ENCODE data around the gene TMTC2.

TMTC2 gene

DNA sequence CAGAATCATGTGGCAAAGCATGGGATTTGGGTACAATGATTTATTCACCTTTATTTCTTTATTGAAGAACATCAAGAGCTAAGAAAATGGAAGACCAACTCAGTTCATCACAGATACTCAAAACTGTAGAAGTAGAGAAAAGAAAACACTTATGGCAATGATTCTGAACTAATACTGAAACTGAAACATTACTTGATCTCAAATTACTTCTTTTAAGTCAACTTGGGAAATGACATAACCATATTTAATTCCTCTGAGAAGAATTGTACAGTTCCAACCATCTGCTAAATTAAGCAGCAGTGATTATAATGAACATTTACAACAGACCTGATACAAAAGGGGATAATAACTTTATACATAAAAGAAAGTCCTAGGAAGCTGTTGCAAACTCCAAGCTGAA is 466.5 kb downstream of the TMTC2 start:
- no peak for DNase-seq

DNA sequence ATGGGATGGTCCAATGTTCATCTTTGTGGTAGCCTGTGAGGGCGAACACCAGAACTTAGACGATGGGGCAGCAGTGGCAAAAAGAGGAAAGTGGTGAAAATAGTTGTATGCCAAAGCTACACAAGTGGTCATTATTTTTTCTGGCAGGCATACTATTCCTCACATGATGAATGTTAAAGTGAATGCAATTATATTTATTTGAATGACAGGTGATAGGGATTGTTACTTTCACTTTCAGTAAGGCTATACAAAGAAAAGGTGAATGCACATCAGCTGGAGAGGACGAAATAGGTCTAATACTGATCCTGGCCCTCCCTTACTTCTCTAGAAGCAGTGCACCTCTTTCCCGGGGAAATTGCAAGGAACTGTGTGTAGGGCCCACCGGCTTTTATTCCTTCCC is 470.1 kb downstream of the TMTC2 start:
- DNase-seq = peak; percentile 32 to 41

DNA sequence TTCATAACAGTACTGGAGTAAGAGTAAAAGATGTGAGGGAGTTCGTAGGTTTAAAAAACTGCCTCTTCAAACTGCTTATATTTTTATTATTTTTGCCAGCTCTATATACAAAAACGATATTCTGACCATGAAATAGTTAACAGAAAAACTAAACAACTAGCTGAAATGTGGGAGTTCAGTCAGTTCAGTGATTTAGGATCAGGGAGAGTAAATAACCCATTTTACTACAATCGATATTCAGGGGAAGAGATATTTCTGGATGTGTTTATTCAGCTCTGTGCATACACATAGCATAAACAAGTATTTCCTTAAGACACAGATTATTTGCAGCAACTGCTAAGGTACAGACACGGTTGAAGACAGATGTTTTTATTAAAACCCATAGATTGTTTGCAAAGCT is 470.9 kb downstream of the TMTC2 start:
- DNase-seq = no peak

DNA sequence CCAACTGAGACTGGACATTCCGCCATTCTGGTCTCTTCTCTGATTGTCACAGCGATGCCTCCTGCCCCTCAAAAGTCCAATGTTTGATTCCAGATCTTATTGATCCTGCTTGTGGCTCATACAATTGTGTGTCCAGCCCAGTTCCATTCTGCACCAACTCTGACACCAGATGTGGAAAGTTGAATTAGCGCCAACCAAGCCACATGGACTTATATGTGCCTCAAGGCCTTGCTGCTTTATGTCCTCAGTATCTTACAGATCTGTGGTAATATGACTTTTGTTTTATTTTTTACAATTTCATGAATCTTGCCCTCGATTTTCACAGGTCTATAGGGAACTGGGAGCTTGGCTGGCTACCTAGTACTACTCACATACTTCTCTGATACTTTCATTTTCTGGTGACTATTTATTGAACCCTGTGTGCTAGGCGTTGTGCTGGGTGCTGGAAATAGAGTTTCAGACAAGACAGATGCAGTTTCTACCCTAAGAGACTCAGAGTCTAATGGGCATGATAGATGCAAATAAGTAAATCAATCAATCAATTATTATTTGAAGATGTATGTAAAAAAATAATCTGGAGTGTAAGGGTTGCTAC is 472.0 kb downstream of the TMTC2 start:
- DNase-seq = no peak

DNA sequence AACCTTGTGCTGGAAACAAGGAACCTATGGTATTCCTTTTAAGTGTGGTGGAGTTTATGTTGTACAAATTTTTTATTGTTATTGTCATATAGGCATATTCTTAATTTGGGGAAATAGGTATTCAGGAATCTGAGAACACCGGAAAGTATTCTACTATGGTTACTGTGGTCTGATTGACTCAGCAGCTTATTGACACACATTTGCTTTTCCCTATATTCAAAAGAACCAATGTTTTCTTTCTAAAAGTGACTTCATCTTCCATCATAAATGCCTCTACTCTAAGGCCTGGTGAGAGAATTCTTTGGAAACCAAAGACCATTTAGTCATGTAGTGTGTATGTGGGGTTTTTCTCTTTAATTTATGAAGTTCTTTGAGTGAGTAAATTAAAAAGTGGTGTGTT is 474.8 kb downstream of the TMTC2 start:
- no peak for DNase-seq

DNA sequence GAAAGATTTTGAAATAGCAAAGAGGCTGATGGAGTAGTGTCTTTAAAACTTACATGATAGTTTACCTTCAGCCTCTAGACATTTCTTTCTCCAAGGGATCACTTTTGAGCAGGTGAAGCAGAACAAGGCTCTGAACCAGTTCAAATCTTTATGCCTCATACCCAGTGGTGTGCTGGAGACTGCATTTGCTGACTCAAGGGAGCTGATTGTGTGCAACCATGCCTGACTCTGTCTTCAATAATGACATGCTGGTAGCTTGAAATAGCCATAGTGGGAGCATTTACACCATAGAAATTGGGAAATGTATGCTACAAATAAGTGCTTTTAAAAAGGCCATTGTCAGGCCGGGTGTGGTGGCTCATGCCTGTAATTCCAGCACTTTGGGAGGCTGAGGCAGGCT is 482.0 kb downstream of the TMTC2 start:
- no peak for DNase-seq

DNA sequence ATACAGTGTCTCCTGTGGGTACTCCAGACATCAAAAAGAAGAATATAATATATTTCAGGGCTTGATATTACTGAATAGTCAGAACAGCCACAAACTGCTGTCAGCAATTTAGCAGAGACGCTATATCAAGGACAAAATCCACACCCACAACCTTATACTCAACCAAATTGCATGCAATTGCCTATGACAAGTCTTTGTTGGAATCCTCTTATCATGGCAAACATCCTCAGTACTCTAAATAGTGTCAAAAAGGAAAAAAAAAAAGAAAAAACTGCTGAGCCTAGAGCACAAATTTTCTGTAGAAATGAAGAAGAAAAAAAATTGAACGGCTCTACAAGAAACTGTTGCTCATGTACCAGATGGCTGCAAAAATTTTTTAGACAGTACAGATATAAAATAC is 485.7 kb downstream of the TMTC2 start:
- no peak for DNase-seq

DNA sequence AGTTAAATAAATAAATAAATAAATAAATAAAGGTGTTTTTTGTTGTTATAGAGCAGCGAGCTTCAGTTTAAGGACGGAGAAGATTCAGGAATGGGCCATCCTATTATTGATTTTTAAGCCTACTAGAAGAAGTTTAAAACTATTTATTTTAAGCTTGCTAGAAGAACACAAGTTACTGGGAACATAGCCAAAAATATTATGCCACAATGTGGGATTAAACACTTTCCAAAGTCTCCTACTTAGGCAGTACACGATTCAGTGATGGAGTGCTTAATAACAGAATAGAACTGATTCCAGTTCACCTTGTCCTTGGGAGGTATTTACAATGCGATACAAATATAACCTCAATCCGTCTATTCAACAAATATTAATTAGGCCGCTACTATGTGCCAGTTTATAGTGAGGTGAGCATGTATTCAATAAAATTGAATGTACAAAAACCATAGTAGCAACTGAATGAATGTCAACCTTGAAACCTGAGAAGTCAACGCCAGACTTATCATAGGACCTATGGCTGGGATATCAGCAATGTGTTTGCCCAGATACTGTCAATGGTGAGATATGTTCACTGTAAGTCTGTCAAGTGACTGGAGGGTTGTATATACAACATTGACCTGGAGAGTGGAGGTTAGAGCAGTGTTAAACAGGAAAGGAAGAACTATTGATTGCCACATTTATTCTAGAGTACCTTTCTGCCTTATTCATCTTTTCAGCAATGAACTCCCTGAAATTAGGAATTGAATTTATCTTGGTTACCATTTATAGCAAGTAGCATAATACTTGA is 486.4 kb downstream of the TMTC2 start:
- DNase-seq = no peak

DNA sequence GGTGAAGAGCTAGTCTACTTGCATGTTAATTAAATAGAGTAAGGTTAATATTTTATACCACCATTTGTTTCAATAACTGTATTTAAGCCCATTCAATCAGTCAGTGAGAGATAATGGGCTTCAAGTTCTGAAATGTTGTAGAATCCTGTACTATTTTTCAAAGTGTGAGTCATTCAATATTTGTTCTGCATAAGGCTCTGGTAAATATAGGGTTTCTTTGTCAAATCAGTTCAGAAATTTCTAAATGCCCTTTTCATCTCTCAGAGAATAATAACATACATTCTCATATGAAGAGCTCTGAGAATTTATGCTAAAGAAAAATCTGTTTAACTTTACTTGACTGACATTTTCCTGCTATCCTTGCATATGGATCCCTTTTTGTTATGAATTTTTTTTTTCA is 493.3 kb downstream of the TMTC2 start:
- DNase-seq = no peak

DNA sequence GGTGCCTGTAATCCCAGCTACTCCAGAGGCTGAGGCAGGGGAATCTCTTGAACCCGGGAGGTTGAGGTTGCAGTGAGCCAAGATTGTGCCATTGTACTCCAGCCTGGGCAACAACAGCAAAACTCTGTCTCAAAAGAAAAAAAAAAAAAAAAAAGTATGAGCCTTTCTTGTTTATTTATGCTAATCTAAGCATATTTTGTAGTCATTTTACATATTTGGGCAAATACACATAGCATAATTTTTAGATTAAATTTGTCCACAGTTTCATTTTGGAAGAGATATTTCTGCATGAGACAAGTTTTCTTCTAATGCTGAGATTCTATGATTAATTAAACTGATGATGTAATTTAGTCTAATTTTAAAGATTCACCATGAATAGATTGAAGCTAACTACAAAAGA is 494.4 kb downstream of the TMTC2 start:
- no peak for DNase-seq

DNA sequence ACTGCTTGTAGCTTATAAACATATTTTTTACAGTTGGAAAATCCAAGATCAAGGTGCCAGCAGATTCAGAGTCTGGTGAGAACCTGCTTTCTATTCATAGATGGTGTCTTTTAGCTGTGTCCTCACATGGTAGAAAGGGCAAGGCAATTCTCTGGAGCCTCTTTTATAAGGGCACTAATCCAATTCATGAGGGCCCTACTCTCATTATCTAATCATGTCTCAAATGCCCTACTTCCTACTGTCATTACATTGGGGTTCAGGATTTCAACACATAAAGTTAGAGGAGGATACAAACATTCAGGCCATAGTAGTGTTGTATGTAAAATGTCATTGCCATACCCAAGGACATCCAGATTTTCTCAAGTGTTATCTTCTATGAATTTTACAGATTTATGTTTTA is 496.4 kb downstream of the TMTC2 start:
- DNase-seq = no peak

Measured in NCI-H526 (cell line).